ENCODE measurements around the gene EXOSC7.

GRCh38 chr3:45017821-45018220 lies 41.8 kb downstream of the EXOSC7 start:
- TF ChIP-seq ZNF274 (IDR thresholded peaks at IDR 0.05; ENCODE audit: low read depth, low read length) (no peak), SUZ12 (IDR thresholded peaks at IDR 0.05; ENCODE audit: extremely low read depth, insufficient read depth, insufficient read length) (no peak)
